ENCODE results near the gene TACC2.

GRCh38 chr10:122117475-122117874 is 128.5 kb downstream of the TACC2 start:
- TF ChIP-seq CTCF (IDR thresholded peaks at IDR 0.05) (no peak), POLR2A (IDR thresholded peaks at IDR 0.05) (no peak)

Data from thyroid gland (tissue), 4 donors.